GM21723 (cell line): ENCODE data around the gene DNAJC13.

Source experiments
- ATAC-seq: cut with Tn5 transposase; IDR thresholded peaks from one replicate; pipeline ENCODE4 v1.9.1; 2021; ENCODE audit warnings: mild to moderate bottlenecking, moderate library complexity; ENCODE audit not compliant: unreplicated experiment

Gene DNAJC13

GRCh38 chr3:132457286-132457685 is 40.0 kb downstream of the DNAJC13 start:
- ATAC-seq = no peak

GRCh38 chr3:132459551-132459950 is 42.2 kb downstream of the DNAJC13 start:
- no peak for ATAC-seq

GRCh38 chr3:132461544-132461943 is 44.2 kb downstream of the DNAJC13 start:
- no peak for ATAC-seq

- no peak for ATAC-seq
Measured at GRCh38 chr3:132464066-132464465, 46.8 kb downstream of the DNAJC13 start.

GRCh38 chr3:132469326-132469725 is 52.0 kb downstream of the DNAJC13 start:
- no peak for ATAC-seq

- ATAC-seq = no peak
Measured at GRCh38 chr3:132486099-132486498, 68.8 kb downstream of the DNAJC13 start.

- no peak for ATAC-seq
Measured at GRCh38 chr3:132488151-132488550, 70.8 kb downstream of the DNAJC13 start.

GRCh38 chr3:132499071-132499470 is 81.8 kb downstream of the DNAJC13 start:
- no peak for ATAC-seq

- no peak for ATAC-seq
Measured at GRCh38 chr3:132503559-132503958, 86.3 kb downstream of the DNAJC13 start.

GRCh38 chr3:132504375-132504933 is 87.2 kb downstream of the DNAJC13 start:
- ATAC-seq = no peak

- ATAC-seq = no peak
Measured at GRCh38 chr3:132507657-132508056, 90.4 kb downstream of the DNAJC13 start.

- ATAC-seq = no peak
Measured at GRCh38 chr3:132509096-132509495, 91.8 kb downstream of the DNAJC13 start.

GRCh38 chr3:132509506-132509905 is 92.2 kb downstream of the DNAJC13 start:
- ATAC-seq = no peak

GRCh38 chr3:132513057-132513456 is 95.8 kb downstream of the DNAJC13 start:
- ATAC-seq = no peak

GRCh38 chr3:132517311-132517710 is 100.0 kb downstream of the DNAJC13 start:
- no peak for ATAC-seq

GRCh38 chr3:132519914-132520313 is 102.6 kb downstream of the DNAJC13 start:
- no peak for ATAC-seq

- ATAC-seq = no peak
Measured at GRCh38 chr3:132521901-132522300, 104.6 kb downstream of the DNAJC13 start.

GRCh38 chr3:132522353-132522752 is 105.1 kb downstream of the DNAJC13 start:
- peak; percentile 92 for ATAC-seq

GRCh38 chr3:132530624-132531023 is 113.3 kb downstream of the DNAJC13 start:
- ATAC-seq = no peak

GRCh38 chr3:132535575-132536441 is 118.5 kb downstream of the DNAJC13 start:
- peak; percentile 59 for ATAC-seq

- no peak for ATAC-seq
Measured at GRCh38 chr3:132536442-132537153, 119.3 kb downstream of the DNAJC13 start.

- no peak for ATAC-seq
Measured at GRCh38 chr3:132537297-132537696, 120.0 kb downstream of the DNAJC13 start.
